Fibroblast of lung (primary cell): ENCODE measurements around the gene TPGS1. TPM values are rescaled to one million over a fixed set of nuclear protein-coding genes. Genes with fewer than 3 reads are reported as not detected.
A peak's percentile ranks its signal among the peaks of the same experiment; 100 is the strongest.

Experiments
- DNase-seq, 2 donors: peaks; one replicate each; pipeline versions ENCODE4 v3.0.0 to v3.0.0-alpha.2; 2010; ENCODE audit warnings: low read depth in 2 of 2
- H2AFZ ChIP-seq: 2 replicates; pipeline ENCODE4 v1.5.1; 2012; ENCODE audit warnings: low read length, control low read depth, inconsistent platforms
- H3K27ac ChIP-seq: 2 replicates; pipeline ENCODE4 v1.5.1; 2011; ENCODE audit warnings: low read length, control low read depth; ENCODE audit not compliant: insufficient read depth
- H3K27me3 ChIP-seq: 2 replicates; pipeline ENCODE4 v1.5.1; 2011; ENCODE audit warnings: mild to moderate bottlenecking, low read length; ENCODE audit not compliant: control insufficient read depth, insufficient read depth
- H3K36me3 ChIP-seq: 2 replicates; pipeline ENCODE4 v1.5.1; 2011; ENCODE audit warnings: low read length; ENCODE audit not compliant: control insufficient read depth, insufficient read depth
- H3K4me1 ChIP-seq: 2 replicates; pipeline ENCODE4 v1.5.1; 2011; ENCODE audit warnings: low read length; ENCODE audit not compliant: control insufficient read depth, insufficient read depth; ENCODE audit errors: extremely low read depth
- H3K4me2 ChIP-seq: 2 replicates; pipeline ENCODE4 v1.5.1; 2011; ENCODE audit warnings: low read length, control low read depth; ENCODE audit not compliant: insufficient read depth; ENCODE audit errors: extremely low read depth
- H3K4me3 ChIP-seq, 4 experiments: fragments of 200-600 bp in 1 of 4; sonication (generic) in 1 of 4; replicated peaks in 1 of 4; 2 replicates each; pipeline ENCODE4 v1.5.1; 2011 to 2016; ENCODE audit warnings: low read length in 4 of 4, low read depth in 3 of 4, mild to moderate bottlenecking in 3 of 4, control low read depth in 2 of 4, inconsistent platforms in 1 of 4, mixed read lengths in 1 of 4; ENCODE audit not compliant: insufficient read depth in 1 of 4; ENCODE audit errors: control extremely low read depth in 1 of 4
- H3K79me2 ChIP-seq: 2 replicates; pipeline ENCODE4 v1.5.1; 2012; ENCODE audit warnings: mild to moderate bottlenecking, low read length, inconsistent platforms; ENCODE audit not compliant: control insufficient read depth, insufficient read depth
- H3K9ac ChIP-seq: 2 replicates; pipeline ENCODE4 v1.5.1; 2011; ENCODE audit warnings: mild to moderate bottlenecking, low read length, control low read depth; ENCODE audit not compliant: insufficient read depth
- H3K9me3 ChIP-seq: 2 replicates; pipeline ENCODE4 v1.5.1; 2012; ENCODE audit warnings: low read depth, low read length; ENCODE audit not compliant: control insufficient read depth, insufficient read depth
- H4K20me1 ChIP-seq: 2 replicates; pipeline ENCODE4 v1.5.1; 2011; ENCODE audit warnings: low read length; ENCODE audit not compliant: control insufficient read depth, insufficient read depth; ENCODE audit errors: extremely low read depth
- CTCF ChIP-seq, 2 donors: IDR thresholded peaks in 1 of 2; conservative IDR thresholded peaks in 1 of 2; 1 replicate in 1 of 2; 2 replicates in 1 of 2; pipeline ENCODE4 v1.5.1; 2011 to 2012; ENCODE audit warnings: low read length in 2 of 2, control low read depth in 1 of 2, inconsistent platforms in 1 of 2, low read depth in 1 of 2, mild to moderate bottlenecking in 1 of 2
- EZH2 ChIP-seq: IDR thresholded peaks from 2 replicates; pipeline ENCODE4 v1.5.1; 2012; ENCODE audit warnings: low read length, control low read depth, mild to moderate bottlenecking; ENCODE audit errors: missing control alignments
- polyA plus RNA-seq, 2 donors: library from polyadenylated mRNA; depleted of rRNA in 1 of 2; stranded (reverse) in 1 of 2; unstranded in 1 of 2; fragments of >200 nt; gene quantifications; 2 replicates each; pipeline ENCODE4 v1.2.1, GENCODE V29; 2011 to 2012; ENCODE audit warnings: missing spikeins in 1 of 2
- total RNA-seq: library from RNA; depleted of rRNA; stranded (reverse); fragments of >200 nt; gene quantifications from 2 replicates; pipeline ENCODE4 v1.2.1, GENCODE V29; 2014

TPGS1 gene
- total and polyA plus RNA-seq, 2 donors (not counting 1 experiment from before 2014, with no cell fraction given): 2.0 to 30.1 TPM

DNA sequence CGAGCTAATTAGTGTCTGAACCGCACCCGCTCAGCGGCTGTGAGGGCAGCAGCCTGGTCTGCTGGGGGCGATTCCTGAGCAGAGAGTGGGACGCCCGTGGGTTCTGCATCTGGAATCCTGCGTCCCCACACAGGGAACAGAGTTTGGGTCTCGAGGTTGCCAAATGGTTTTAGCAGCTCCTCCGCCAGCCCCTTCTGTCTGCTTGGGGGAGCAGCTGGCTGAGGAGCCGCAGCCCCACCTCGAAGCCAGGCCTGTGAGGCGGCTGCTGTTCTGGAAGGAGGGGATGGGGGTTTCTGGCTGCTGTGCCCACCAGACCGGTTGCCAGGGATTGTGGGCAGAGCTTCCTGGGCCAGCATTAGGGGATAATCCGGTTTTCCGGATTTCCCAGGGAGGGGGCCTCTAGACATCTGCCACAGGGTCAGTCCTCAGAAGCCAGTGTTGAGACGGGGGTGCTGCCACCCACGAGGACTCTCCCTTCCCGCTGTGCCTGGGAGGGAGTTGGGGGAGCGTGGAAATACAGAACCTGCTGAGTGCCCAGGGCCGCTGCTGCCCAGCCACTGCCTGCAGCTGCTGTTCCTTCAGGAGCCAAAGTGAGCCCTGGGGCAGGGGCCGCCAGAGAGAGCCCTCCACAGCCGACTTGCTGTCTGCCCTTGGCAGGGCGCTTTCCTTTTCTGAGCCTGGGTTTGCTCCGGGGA lies 26.2 kb downstream of the TPGS1 start:
- peak overlapping the region; percentile 92 for H3K4me2 ChIP-seq
- no peaks in the 10 kb centered on the region for H3K27me3 ChIP-seq
- H3K9ac ChIP-seq: peak overlapping the region; percentile 82
- no peaks in the 10 kb centered on the region for H4K20me1 ChIP-seq
- peaks cover 16% of the 10 kb centered on the region for H3K36me3 ChIP-seq
- DNase-seq: no peak
- H3K27ac ChIP-seq: peak overlapping the region; percentile 80
- TF ChIP-seq EZH2 (no peak), CTCF (conservative IDR thresholded peaks at IDR 0.05 in 1 of 2, IDR thresholded peaks at IDR 0.05 in 1 of 2; ENCODE audit: low read depth in 1 of 2, low read length in 2 of 2) (no peak)
- H3K4me1 ChIP-seq: peaks cover 2% of the 10 kb centered on the region
- H2AFZ ChIP-seq: no peak overlapping the region
- peaks cover 43% of the 10 kb centered on the region for H3K79me2 ChIP-seq
- no peaks in the 10 kb centered on the region for H3K9me3 ChIP-seq
- peak overlapping the region; percentile 55 to 97 (median 84) for H3K4me3 ChIP-seq

- no peak overlapping the region for H3K4me2 ChIP-seq
- H3K9me3 ChIP-seq: no peaks in the 10 kb centered on the region
- H2AFZ ChIP-seq: no peak overlapping the region
- peaks cover 17% of the 10 kb centered on the region for H3K36me3 ChIP-seq
- TF ChIP-seq CTCF (conservative IDR thresholded peaks at IDR 0.05 in 1 of 2, IDR thresholded peaks at IDR 0.05 in 1 of 2; ENCODE audit: low read depth in 1 of 2, low read length in 2 of 2) (no peak), EZH2 (no peak)
- H3K79me2 ChIP-seq: peaks cover 43% of the 10 kb centered on the region
- H3K27ac ChIP-seq: no peak overlapping the region
- H3K9ac ChIP-seq: peak overlapping the region; percentile 13
- H3K4me1 ChIP-seq: peaks cover 2% of the 10 kb centered on the region
- no peaks in the 10 kb centered on the region for H3K27me3 ChIP-seq
- no peak for DNase-seq
- no peaks in the 10 kb centered on the region for H4K20me1 ChIP-seq
- peak overlapping the region in 2 of 4 experiments; percentile 55 to 91 for H3K4me3 ChIP-seq
These were observed 26.8 kb downstream of the TPGS1 start for GRCh38 chr19:534088-534487.

- Histone ChIP-seq H3K4me2 (no peak overlapping the region), H3K4me3 (no peak overlapping the region), H3K27me3 (no peaks in the 10 kb centered on the region), H3K27ac (peak overlapping the region; percentile 5), H4K20me1 (no peaks in the 10 kb centered on the region), H3K36me3 (peaks cover 17% of the 10 kb centered on the region), H3K9ac (no peak overlapping the region), H3K9me3 (no peaks in the 10 kb centered on the region), H3K4me1 (peaks cover 2% of the 10 kb centered on the region), H3K79me2 (peaks cover 43% of the 10 kb centered on the region), H2AFZ (no peak overlapping the region)
- no peak for DNase-seq
- no peak for TF ChIP-seq EZH2
- TF ChIP-seq CTCF (conservative IDR thresholded peaks at IDR 0.05 in 1 of 2, IDR thresholded peaks at IDR 0.05 in 1 of 2; ENCODE audit: low read depth in 1 of 2, low read length in 2 of 2): no peak
These were observed 27.9 kb downstream of the TPGS1 start for GRCh38 chr19:535017-535835.
